Globus pallidus (tissue), 1 donor: ENCODE data around the gene PRDM12.

Experiments
- DNase-seq: peaks from one replicate; pipeline ENCODE4 v3.0.0-alpha.2; 2015; ENCODE audit warnings: low spot score

PRDM12 gene

GRCh38 chr9:130728721-130729120, 64.3 kb downstream of the PRDM12 start:
- DNase-seq: no peak

DNA sequence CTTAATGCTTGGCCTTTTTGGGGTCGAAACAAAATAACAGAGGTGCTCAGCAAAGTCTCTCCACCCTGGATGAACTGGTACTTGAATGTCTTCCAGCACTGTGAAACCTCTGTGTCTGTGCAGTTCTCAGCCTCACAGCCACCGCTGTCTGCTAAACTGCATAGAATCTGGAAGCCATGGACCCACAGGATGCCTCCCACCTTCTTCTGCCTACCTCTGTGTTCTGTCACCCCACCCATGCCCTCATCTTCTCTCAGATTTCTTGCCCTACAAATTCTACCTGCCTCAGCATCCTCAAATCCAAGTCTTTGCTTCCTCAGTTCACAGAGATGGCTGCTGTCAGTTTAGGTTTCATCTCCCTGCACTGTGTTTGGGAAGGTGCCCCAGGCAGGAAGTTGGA, 64.8 kb downstream of the PRDM12 start:
- DNase-seq: no peak

- no peak for DNase-seq
These were observed 67.0 kb downstream of the PRDM12 start for GRCh38 chr9:130731355-130731754.

DNA sequence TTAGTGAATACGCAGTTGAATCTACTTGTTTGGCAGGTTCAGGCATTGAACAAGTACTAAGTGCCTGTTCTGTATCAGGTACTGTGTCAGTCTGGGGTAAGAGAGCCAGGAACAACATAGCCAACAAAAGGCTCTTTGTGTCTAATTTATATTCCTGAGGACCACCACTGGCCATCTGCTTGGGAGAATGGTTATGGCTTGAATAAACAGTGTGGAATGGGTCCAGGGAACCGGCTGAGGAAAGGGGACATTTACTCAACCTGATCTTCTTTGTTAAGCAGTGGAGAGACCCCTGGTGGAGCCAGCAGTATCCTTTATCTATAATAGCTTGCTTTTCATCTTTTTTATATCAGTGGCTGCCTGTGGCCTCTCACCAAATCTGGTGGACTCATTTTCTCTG, 67.7 kb downstream of the PRDM12 start:
- DNase-seq: no peak
